GM23248 (cell line): ENCODE results near the gene STARD13. TPM values are rescaled to one million over a fixed set of nuclear protein-coding genes. Genes with fewer than 3 reads are reported as not detected.
"Not testable (repeated sequence)": the region's sequence is repeated elsewhere in the genome, so short reads cannot be mapped to it uniquely, and the experiment has no call there.

Source experiments
- DNase-seq: peaks from one replicate; pipeline ENCODE4 v3.0.0-alpha.2; 2015
- H2AFZ ChIP-seq: fragments of 200-600 bp; sonication (generic); 2 replicates; pipeline ENCODE4 v1.6.1; 2016; ENCODE audit warnings: antibody characterized with exemption
- H3F3A ChIP-seq: fragments of 200-600 bp; sonication (generic); 2 replicates; pipeline ENCODE4 v1.6.1; 2016; ENCODE audit warnings: mild to moderate bottlenecking, antibody characterized with exemption, mixed run types; ENCODE audit not compliant: insufficient read depth
- H3K27ac ChIP-seq: fragments of 200-600 bp; sonication (generic); 2 replicates; pipeline ENCODE4 v1.5.1; 2016; ENCODE audit warnings: mild to moderate bottlenecking
- H3K27me3 ChIP-seq: fragments of 200-600 bp; sonication (generic); replicated peaks from 2 replicates; pipeline ENCODE4 v1.6.1; 2016; ENCODE audit warnings: mild to moderate bottlenecking; ENCODE audit not compliant: insufficient read depth
- H3K36me3 ChIP-seq: fragments of 200-600 bp; sonication (generic); 2 replicates; pipeline ENCODE4 v1.6.1; 2016; ENCODE audit warnings: low read depth, mild to moderate bottlenecking
- H3K4me1 ChIP-seq: fragments of 200-600 bp; sonication (generic); 2 replicates; pipeline ENCODE4 v1.6.1; 2016; ENCODE audit warnings: mild to moderate bottlenecking; ENCODE audit not compliant: insufficient read depth
- H3K4me2 ChIP-seq: fragments of 200-600 bp; sonication (generic); one replicate; pipeline ENCODE4 v1.6.1; 2016; ENCODE audit warnings: mild to moderate bottlenecking; ENCODE audit not compliant: unreplicated experiment
- H3K4me3 ChIP-seq: fragments of 200-600 bp; sonication (generic); 2 replicates; pipeline ENCODE4 v1.5.1; 2016; ENCODE audit warnings: mild to moderate bottlenecking
- H3K79me2 ChIP-seq: fragments of 200-600 bp; sonication (generic); 2 replicates; pipeline ENCODE4 v1.6.1; 2016; ENCODE audit warnings: mild to moderate bottlenecking; ENCODE audit not compliant: insufficient read depth
- H3K9ac ChIP-seq: fragments of 200-600 bp; sonication (generic); 2 replicates; pipeline ENCODE4 v1.6.1; 2016; ENCODE audit warnings: mild to moderate bottlenecking
- H3K9me2 ChIP-seq: fragments of 200-600 bp; sonication (generic); 2 replicates; pipeline ENCODE4 v1.6.1; 2016; ENCODE audit warnings: mixed run types, mild to moderate bottlenecking, moderate library complexity; ENCODE audit not compliant: insufficient read depth
- H3K9me3 ChIP-seq: fragments of 200-600 bp; sonication (generic); one replicate; pipeline ENCODE4 v1.6.1; 2017; ENCODE audit warnings: low read depth
- H4K20me1 ChIP-seq: fragments of 200-600 bp; sonication (generic); 2 replicates; pipeline ENCODE4 v1.6.0; 2016; ENCODE audit not compliant: insufficient read depth
- EZH2 ChIP-seq: fragments of 200-600 bp; sonication (generic); IDR thresholded peaks from 2 replicates; pipeline ENCODE4 v1.6.1; 2018; ENCODE audit warnings: antibody characterized with exemption, mild to moderate bottlenecking; ENCODE audit not compliant: insufficient read depth, poor library complexity, severe bottlenecking
- EZH2phosphoT487 ChIP-seq: fragments of 200-600 bp; sonication (generic); IDR thresholded peaks from 2 replicates; pipeline ENCODE4 v1.6.1; 2018; ENCODE audit warnings: antibody characterized with exemption, moderate library complexity, mild to moderate bottlenecking, low read depth; ENCODE audit not compliant: insufficient read depth
- WGBS, 2 experiments: methylation state at CpG; one replicate each; pipeline ENCODE4 v1.1.6; 2015 to 2017; ENCODE audit warnings: low lambda C conversion rate in 2 of 2, low coverage in 1 of 2; ENCODE audit errors: missing lambda C conversion rate in 2 of 2; 5-methylcytosine and 5-hydroxymethylcytosine counted together
- in situ Hi-C: fragments of 300-500 bp; cut with MboI; formaldehyde crosslinking; loops from 2 replicates; pipeline ENCODE4 v1.15.0; 2020
- polyA plus RNA-seq: library from polyadenylated mRNA; unstranded; fragments of >200 nt; fragmentation: Nextera tagmentation; extraction: Ambion mirVana; gene quantifications from 2 replicates; pipeline ENCODE4 v1.2.1, GENCODE V29; 2016
- total RNA-seq: library from RNA; depleted of rRNA; stranded (reverse); fragments of >200 nt; shearing (Covaris generic); gene quantifications from 2 replicates; pipeline ENCODE4 v1.2.3, GENCODE V29; 2014

STARD13 gene
- total and polyA plus RNA-seq, 2 experiments from 2014 or later = 13.8 to 16.6 TPM

DNA sequence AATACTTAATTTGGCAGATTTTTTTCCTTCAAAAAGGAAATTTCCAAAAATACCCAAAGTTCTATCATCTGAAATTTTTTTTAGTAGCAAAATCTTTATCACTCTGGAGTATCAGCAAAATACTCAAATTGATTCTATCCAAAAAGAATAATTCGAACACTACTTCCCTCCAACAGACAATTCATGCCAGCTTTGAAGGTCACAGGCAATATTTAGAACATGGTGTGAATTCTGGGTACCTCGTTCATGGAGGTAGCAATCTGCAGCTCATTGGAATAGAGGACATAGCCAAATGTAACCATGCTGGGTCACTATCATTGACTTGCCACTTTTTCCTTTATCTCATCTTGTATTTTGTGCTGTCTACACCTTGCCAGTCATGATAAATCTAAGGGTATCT lies 119.8 kb downstream of the STARD13 start:
- no peak for DNase-seq

GRCh38 chr13:33164331-33164730 lies 121.2 kb downstream of the STARD13 start:
- H3K9ac ChIP-seq = no peak overlapping the region
- in situ Hi-C loops = no loop called here
- 98% methylated on average over 2 of the region's 2 CpGs for WGBS, 2 experiments
- no peaks in the 10 kb centered on the region for H3K9me3 ChIP-seq
- no peak overlapping the region for H3K4me2 ChIP-seq
- H3K4me1 ChIP-seq = peaks cover 25% of the 10 kb centered on the region
- no peak overlapping the region for H3K4me3 ChIP-seq
- TF ChIP-seq EZH2phosphoT487 (no peak), EZH2 (no peak)
- H3K36me3 ChIP-seq = peaks cover 42% of the 10 kb centered on the region
- no peaks in the 10 kb centered on the region; the same call in 1 of the 2 replicates for H4K20me1 ChIP-seq
- H3K9me2 ChIP-seq = no peaks in the 10 kb centered on the region
- peaks cover 25% of the 10 kb centered on the region for H3F3A ChIP-seq
- peaks cover 63% of the 10 kb centered on the region for H3K79me2 ChIP-seq
- H3K27ac ChIP-seq = no peak overlapping the region
- H3K27me3 ChIP-seq = no peaks in the 10 kb centered on the region
- DNase-seq = no peak
- no peak overlapping the region for H2AFZ ChIP-seq

More for the DNA sequence above, 119.8 kb downstream of the STARD13 start:
- WGBS, 2 experiments = 92 to 98% methylated on average over 2 of the region's 2 CpGs
- no peak for TF ChIP-seq EZH2
- TF ChIP-seq EZH2phosphoT487 = no peak
- H3K27ac ChIP-seq = no peak overlapping the region
- no peaks in the 10 kb centered on the region for H3K9me3 ChIP-seq
- no peaks in the 10 kb centered on the region for H3K9me2 ChIP-seq
- no peaks in the 10 kb centered on the region for H4K20me1 ChIP-seq
- H3K4me1 ChIP-seq = peaks cover 33% of the 10 kb centered on the region
- H3K4me3 ChIP-seq = no peak overlapping the region
- H3K79me2 ChIP-seq = peaks cover 63% of the 10 kb centered on the region
- no peak overlapping the region for H2AFZ ChIP-seq
- peaks cover 42% of the 10 kb centered on the region for H3K36me3 ChIP-seq
- no peak overlapping the region for H3K4me2 ChIP-seq
- H3K9ac ChIP-seq = no peak overlapping the region
- in situ Hi-C loops = no loop called here
- H3K27me3 ChIP-seq = no peaks in the 10 kb centered on the region
- H3F3A ChIP-seq = peaks cover 40% of the 10 kb centered on the region

DNA sequence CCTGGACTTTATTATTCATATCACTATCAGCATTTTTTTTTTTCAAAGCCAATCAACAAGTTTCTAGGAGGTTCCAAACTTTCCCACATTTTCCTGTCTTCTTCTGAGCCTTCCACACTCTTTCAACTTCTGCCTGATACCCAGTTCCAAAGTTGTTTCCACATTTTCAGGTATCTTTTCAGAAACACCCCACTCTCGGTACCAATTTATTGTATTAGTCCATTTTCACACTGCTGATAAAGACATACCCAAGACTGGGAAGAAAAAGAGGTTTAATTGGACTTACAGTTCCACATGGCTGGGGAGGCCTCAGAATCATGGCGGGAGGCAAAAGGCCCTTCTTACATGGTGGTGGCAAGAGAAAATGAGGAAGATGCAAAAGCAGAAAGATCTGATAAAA lies 122.8 kb downstream of the STARD13 start:
- Histone ChIP-seq H3F3A (peaks cover 11% of the 10 kb centered on the region), H3K79me2 (peaks cover 63% of the 10 kb centered on the region), H3K36me3 (peaks cover 57% of the 10 kb centered on the region)
- DNase-seq, H2AFZ ChIP-seq, H3K27me3 ChIP-seq, H3K27ac ChIP-seq, H4K20me1 ChIP-seq, H3K4me2 ChIP-seq, H3K9me3 ChIP-seq, H3K9me2 ChIP-seq, in situ Hi-C loops, H3K9ac ChIP-seq, H3K4me3 ChIP-seq, H3K4me1 ChIP-seq: not testable (repeated sequence)
- WGBS, 2 experiments = 96 to 99% methylated on average over 2 of the region's 2 CpGs

DNA sequence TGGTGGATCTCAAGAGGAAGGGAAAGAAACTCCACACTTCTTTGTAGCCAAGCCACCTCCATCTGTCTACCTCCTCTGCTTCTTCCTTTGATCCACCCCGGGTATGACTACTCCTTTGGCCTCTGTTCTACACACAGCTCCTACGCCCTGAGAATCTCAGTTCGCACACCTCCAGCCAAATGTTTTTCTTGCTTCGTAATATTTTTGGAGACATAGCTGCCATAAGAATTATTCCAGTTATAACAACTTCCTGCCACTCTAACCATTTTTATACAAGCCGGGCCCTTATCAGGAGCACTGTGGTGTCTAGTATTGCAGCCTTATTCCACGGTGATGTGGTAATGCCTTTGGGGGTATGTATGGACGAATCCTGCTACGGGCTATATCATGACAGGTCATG lies 126.7 kb downstream of the STARD13 start:
- Histone ChIP-seq H3K9me3 (no peaks in the 10 kb centered on the region), H2AFZ (no peak overlapping the region), H3K4me2 (no peak overlapping the region), H3K9ac (no peak overlapping the region), H3F3A (no peaks in the 10 kb centered on the region; the same call in 1 of the 2 replicates), H3K36me3 (peaks cover 48% of the 10 kb centered on the region), H3K27me3 (no peaks in the 10 kb centered on the region), H3K4me3 (no peak overlapping the region), H4K20me1 (no peaks in the 10 kb centered on the region; the same call in 1 of the 2 replicates), H3K9me2 (no peaks in the 10 kb centered on the region), H3K79me2 (peaks cover 61% of the 10 kb centered on the region), H3K4me1 (peaks cover 3% of the 10 kb centered on the region), H3K27ac (no peak overlapping the region)
- WGBS, 2 experiments = 95 to 96% methylated on average over 8 of the region's 8 CpGs
- DNase-seq = no peak
- in situ Hi-C loops = no loop called here
- TF ChIP-seq EZH2 = no peak
- TF ChIP-seq EZH2phosphoT487 = no peak

- Histone ChIP-seq H3K36me3 (peaks cover 46% of the 10 kb centered on the region), H2AFZ (no peak overlapping the region), H3K9ac (no peak overlapping the region), H3K79me2 (peaks cover 61% of the 10 kb centered on the region), H3K9me3 (no peaks in the 10 kb centered on the region), H3K27me3 (no peaks in the 10 kb centered on the region), H4K20me1 (no peaks in the 10 kb centered on the region; the same call in 1 of the 2 replicates), H3K9me2 (no peaks in the 10 kb centered on the region), H3K4me2 (no peak overlapping the region), H3K4me3 (no peak overlapping the region), H3K4me1 (peaks cover 5% of the 10 kb centered on the region), H3F3A (no peaks in the 10 kb centered on the region; the same call in 1 of the 2 replicates), H3K27ac (no peak overlapping the region)
- WGBS, 2 experiments = 100% methylated on average over 3 of the region's 3 CpGs
- DNase-seq = no peak
- no peak for TF ChIP-seq EZH2phosphoT487
- no peak for TF ChIP-seq EZH2
- in situ Hi-C loops = no loop called here
Observed at GRCh38 chr13:33158271-33158670, 127.3 kb downstream of the STARD13 start.
